OCI-LY3 (cell line): Measurements from ENCODE around the gene RNH1.

ENCODE experiments used
- H2AFZ ChIP-seq: fragments of 200-600, 300-600 bp; shearing (Covaris generic); 2 replicates; pipeline ENCODE4 v1.6.0; 2014; ENCODE audit warnings: antibody characterized with exemption, low read depth, low read length
- H3K27ac ChIP-seq: fragments of 200-600, 300-600 bp; sonication (generic); 2 replicates; pipeline ENCODE4 v1.5.1; 2014; ENCODE audit warnings: mild to moderate bottlenecking, low read length, moderate library complexity, mixed read lengths
- H3K27me3 ChIP-seq: fragments of 200-600, 300-600 bp; sonication (generic); 2 replicates; pipeline ENCODE4 v1.6.1; 2014; ENCODE audit warnings: low read depth, low read length, mixed read lengths
- H3K36me3 ChIP-seq: fragments of 200-600, 300-600 bp; sonication (generic); replicated peaks from 2 replicates; pipeline ENCODE3; 2014; ENCODE audit warnings: low read depth, low read length, mixed read lengths
- H3K4me1 ChIP-seq: fragments of 300-600, 200-600 bp; sonication (generic); 2 replicates; pipeline ENCODE4 v1.6.1; 2014; ENCODE audit warnings: low read length, mixed read lengths
- H3K4me2 ChIP-seq: fragments of 200-600, 300-600 bp; sonication (generic); 2 replicates; pipeline ENCODE4 v1.6.1; 2014; ENCODE audit warnings: low read length, mixed read lengths
- H3K4me3 ChIP-seq: fragments of 300-600, 200-600 bp; sonication (generic); 2 replicates; pipeline ENCODE4 v1.5.1; 2014; ENCODE audit warnings: antibody characterized with exemption, mild to moderate bottlenecking, low read length, moderate library complexity
- H3K79me2 ChIP-seq: fragments of 300-600, 200-600 bp; shearing (Covaris generic); 2 replicates; pipeline ENCODE4 v1.6.1; 2014; ENCODE audit warnings: mild to moderate bottlenecking, low read length, mixed read lengths
- H3K9ac ChIP-seq: fragments of 300-600, 200-600 bp; shearing (Covaris generic); 2 replicates; pipeline ENCODE4 v1.6.0; 2014; ENCODE audit warnings: mild to moderate bottlenecking, low read length, moderate library complexity
- H3K9me3 ChIP-seq: fragments of 200-600, 300-600 bp; shearing (Covaris generic); 2 replicates; pipeline ENCODE4 v1.6.1; 2014; ENCODE audit warnings: low read length, mixed read lengths; ENCODE audit not compliant: insufficient read depth
- H4K20me1 ChIP-seq: fragments of 200-600, 300-600 bp; sonication (generic); 2 replicates; pipeline ENCODE4 v1.6.1; 2016; ENCODE audit warnings: low read length, mixed read lengths; ENCODE audit not compliant: insufficient read depth
- EZH2phosphoT487 ChIP-seq: fragments of 200-600 bp; shearing (Covaris generic); IDR thresholded peaks from 2 replicates; pipeline ENCODE4 v1.6.1; 2018; ENCODE audit warnings: antibody characterized with exemption, mixed run types, low read depth
- TF ChIP-seq, protein P1 (sequence below): fragments of 200-600, 300-600 bp; sonication (generic); IDR thresholded peaks from 2 replicates; pipeline ENCODE4 v1.5.1; 2014; ENCODE audit warnings: antibody characterized with exemption, low read length, low read depth

The RNH1 gene

DNA sequence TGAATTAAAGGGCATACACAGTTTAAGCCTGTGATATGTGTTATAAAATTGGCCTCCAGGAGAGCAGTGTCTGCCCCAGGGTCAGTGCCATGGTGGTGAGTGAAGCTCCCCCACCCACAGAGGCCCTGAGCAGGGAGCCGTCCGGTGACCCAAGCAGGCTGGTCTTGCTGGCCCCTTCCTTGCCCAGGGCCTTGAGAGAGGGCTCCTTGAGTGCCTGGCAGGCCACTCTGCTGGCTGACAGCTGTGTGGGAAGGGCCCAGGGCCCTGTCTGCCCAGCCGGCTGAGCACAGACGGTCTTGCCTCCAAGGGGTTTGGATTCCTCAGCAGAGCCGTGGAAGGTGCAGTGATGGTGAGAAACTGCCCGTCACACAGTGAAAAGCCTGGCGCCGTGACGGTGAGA lies 31.1 kb downstream of the RNH1 start:
- Histone ChIP-seq H3K4me1 (no peaks in the 10 kb centered on the region), H3K27ac (no peak overlapping the region), H3K36me3 (peaks cover 8% of the 10 kb centered on the region), H3K9ac (no peak overlapping the region), H3K9me3 (no peaks in the 10 kb centered on the region), H3K4me2 (no peak overlapping the region), H4K20me1 (no peaks in the 10 kb centered on the region), H3K79me2 (peaks cover 13% of the 10 kb centered on the region), H3K27me3 (no peaks in the 10 kb centered on the region), H3K4me3 (no peak overlapping the region), H2AFZ (no peak overlapping the region)
- TF ChIP-seq EZH2phosphoT487, result no peak
- TF ChIP-seq, protein P1, sequence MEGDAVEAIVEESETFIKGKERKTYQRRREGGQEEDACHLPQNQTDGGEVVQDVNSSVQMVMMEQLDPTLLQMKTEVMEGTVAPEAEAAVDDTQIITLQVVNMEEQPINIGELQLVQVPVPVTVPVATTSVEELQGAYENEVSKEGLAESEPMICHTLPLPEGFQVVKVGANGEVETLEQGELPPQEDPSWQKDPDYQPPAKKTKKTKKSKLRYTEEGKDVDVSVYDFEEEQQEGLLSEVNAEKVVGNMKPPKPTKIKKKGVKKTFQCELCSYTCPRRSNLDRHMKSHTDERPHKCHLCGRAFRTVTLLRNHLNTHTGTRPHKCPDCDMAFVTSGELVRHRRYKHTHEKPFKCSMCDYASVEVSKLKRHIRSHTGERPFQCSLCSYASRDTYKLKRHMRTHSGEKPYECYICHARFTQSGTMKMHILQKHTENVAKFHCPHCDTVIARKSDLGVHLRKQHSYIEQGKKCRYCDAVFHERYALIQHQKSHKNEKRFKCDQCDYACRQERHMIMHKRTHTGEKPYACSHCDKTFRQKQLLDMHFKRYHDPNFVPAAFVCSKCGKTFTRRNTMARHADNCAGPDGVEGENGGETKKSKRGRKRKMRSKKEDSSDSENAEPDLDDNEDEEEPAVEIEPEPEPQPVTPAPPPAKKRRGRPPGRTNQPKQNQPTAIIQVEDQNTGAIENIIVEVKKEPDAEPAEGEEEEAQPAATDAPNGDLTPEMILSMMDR, result no peak

- peaks cover 8% of the 10 kb centered on the region for H3K36me3 ChIP-seq
- peaks cover 13% of the 10 kb centered on the region for H3K79me2 ChIP-seq
- H3K4me1 ChIP-seq, result no peaks in the 10 kb centered on the region
- no peak for TF ChIP-seq EZH2phosphoT487
- TF ChIP-seq, protein P1, result no peak
- no peak overlapping the region for H3K27ac ChIP-seq
- H3K27me3 ChIP-seq, result no peaks in the 10 kb centered on the region
- H3K9ac ChIP-seq, result no peak overlapping the region
- no peak overlapping the region for H3K4me2 ChIP-seq
- H4K20me1 ChIP-seq, result no peaks in the 10 kb centered on the region
- no peak overlapping the region for H3K4me3 ChIP-seq
- H2AFZ ChIP-seq, result no peak overlapping the region
- no peaks in the 10 kb centered on the region for H3K9me3 ChIP-seq
These were observed 32.0 kb downstream of the RNH1 start for GRCh38 chr11:474914-475506.

DNA sequence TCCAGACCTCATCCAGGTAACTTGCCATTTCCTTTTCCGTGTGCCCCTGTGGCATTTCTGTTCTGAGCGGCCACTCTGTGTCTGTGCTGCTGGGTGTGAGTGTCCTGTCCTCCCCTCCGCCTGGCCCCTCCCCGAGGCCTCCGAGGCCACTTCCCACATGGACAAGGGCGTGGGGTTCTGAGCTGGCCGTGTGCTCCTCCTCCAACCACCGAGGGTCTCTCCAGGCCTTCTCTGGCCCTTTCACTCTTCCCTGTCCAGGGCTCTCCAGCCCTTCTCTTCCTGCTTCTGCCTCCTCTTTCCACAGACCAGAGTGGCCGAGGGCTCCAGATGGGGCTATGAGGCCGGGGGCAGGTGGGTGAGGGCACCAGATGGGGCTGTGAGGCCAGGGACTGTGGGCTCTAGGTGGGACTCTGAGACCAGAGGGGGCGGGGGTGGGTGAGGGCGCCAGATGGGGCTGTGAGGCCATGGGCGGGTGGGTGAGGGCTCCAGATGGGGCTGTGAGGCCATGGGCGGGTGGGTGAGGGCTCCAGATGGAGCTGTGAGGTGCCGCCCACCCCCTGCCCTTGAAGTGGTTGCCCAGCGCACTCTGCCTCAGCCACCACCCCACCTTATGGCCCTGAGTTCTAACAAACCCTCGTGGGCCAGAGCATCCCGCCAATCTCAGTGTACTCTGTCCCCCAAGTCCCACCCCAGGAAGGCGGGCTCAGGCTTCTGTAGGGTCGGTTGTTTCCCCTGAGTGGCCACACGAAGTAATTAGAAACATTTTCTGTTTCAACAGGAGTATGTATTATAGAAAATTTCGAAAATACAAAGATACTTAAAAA lies 32.9 kb downstream of the RNH1 start:
- Histone ChIP-seq H3K36me3 (peaks cover 8% of the 10 kb centered on the region), H3K9ac (no peak overlapping the region), H3K27ac (no peak overlapping the region), H3K4me3 (no peak overlapping the region), H3K4me1 (no peaks in the 10 kb centered on the region), H3K27me3 (no peaks in the 10 kb centered on the region), H2AFZ (no peak overlapping the region), H4K20me1 (no peaks in the 10 kb centered on the region), H3K79me2 (peaks cover 13% of the 10 kb centered on the region), H3K4me2 (no peak overlapping the region), H3K9me3 (no peaks in the 10 kb centered on the region)
- no peak for TF ChIP-seq EZH2phosphoT487
- TF ChIP-seq, protein P1, result no peak

GRCh38 chr11:473415-473814 lies 33.6 kb downstream of the RNH1 start:
- no peaks in the 10 kb centered on the region for H3K4me1 ChIP-seq
- no peak overlapping the region for H3K4me3 ChIP-seq
- no peak overlapping the region for H3K9ac ChIP-seq
- H3K27me3 ChIP-seq, result no peaks in the 10 kb centered on the region
- peaks cover 8% of the 10 kb centered on the region for H3K36me3 ChIP-seq
- TF ChIP-seq, protein P1, result no peak
- no peak for TF ChIP-seq EZH2phosphoT487
- no peak overlapping the region for H3K27ac ChIP-seq
- no peak overlapping the region for H3K4me2 ChIP-seq
- H3K79me2 ChIP-seq, result peaks cover 13% of the 10 kb centered on the region
- no peaks in the 10 kb centered on the region for H3K9me3 ChIP-seq
- H2AFZ ChIP-seq, result no peak overlapping the region
- H4K20me1 ChIP-seq, result no peaks in the 10 kb centered on the region
